GM12874 (cell line): ENCODE measurements around the gene SFMBT1.

Experiments used
- TF ChIP-seq, protein P1 (sequence below): IDR thresholded peaks from 2 replicates; pipeline ENCODE4 v1.5.1; 2011; ENCODE audit warnings: low read depth, mild to moderate bottlenecking, control low read depth, low read length, moderate library complexity; ENCODE audit not compliant: insufficient read depth

SFMBT1 gene

DNA sequence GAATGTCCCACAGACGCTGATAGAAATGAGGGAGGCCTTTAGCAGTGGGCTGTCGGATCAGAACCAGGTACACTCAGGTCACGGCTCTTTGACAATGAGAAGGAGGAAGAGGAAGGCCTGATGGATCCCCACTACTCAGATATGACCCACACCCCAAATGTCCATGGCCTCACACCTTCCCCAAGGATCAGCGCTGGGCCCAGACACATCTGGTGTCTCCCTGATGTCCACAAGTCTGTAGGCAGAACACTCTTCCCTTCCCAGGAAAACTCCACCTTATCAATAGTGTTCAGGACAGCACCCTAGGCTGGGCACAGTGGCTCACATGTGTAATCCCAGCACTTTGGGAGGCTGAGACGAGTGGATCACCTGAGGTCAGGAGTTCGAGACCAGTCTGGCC lies 33.3 kb upstream of the SFMBT1 start:
- TF ChIP-seq, protein P1, sequence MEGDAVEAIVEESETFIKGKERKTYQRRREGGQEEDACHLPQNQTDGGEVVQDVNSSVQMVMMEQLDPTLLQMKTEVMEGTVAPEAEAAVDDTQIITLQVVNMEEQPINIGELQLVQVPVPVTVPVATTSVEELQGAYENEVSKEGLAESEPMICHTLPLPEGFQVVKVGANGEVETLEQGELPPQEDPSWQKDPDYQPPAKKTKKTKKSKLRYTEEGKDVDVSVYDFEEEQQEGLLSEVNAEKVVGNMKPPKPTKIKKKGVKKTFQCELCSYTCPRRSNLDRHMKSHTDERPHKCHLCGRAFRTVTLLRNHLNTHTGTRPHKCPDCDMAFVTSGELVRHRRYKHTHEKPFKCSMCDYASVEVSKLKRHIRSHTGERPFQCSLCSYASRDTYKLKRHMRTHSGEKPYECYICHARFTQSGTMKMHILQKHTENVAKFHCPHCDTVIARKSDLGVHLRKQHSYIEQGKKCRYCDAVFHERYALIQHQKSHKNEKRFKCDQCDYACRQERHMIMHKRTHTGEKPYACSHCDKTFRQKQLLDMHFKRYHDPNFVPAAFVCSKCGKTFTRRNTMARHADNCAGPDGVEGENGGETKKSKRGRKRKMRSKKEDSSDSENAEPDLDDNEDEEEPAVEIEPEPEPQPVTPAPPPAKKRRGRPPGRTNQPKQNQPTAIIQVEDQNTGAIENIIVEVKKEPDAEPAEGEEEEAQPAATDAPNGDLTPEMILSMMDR: no peak

DNA sequence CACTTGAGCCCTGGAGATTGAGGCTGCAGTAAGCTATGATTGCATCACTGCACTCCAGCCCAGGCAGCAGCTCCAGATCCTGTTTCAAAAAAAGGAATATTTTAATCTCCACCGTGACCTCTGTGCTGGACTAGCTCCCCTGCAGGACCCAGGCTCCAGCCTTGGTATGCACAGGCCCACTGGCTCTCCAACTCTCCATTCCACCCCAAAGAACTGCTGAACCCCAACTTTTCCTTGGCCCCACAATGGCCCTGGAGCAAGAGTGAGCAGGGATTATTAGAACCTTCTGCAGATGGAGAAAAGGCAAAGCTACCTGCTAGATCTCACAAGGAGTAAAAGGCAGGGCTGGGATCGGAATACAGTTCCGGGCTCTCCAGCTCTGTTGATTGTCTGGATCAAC lies 32.8 kb upstream of the SFMBT1 start:
- TF ChIP-seq, protein P1: no peak

DNA sequence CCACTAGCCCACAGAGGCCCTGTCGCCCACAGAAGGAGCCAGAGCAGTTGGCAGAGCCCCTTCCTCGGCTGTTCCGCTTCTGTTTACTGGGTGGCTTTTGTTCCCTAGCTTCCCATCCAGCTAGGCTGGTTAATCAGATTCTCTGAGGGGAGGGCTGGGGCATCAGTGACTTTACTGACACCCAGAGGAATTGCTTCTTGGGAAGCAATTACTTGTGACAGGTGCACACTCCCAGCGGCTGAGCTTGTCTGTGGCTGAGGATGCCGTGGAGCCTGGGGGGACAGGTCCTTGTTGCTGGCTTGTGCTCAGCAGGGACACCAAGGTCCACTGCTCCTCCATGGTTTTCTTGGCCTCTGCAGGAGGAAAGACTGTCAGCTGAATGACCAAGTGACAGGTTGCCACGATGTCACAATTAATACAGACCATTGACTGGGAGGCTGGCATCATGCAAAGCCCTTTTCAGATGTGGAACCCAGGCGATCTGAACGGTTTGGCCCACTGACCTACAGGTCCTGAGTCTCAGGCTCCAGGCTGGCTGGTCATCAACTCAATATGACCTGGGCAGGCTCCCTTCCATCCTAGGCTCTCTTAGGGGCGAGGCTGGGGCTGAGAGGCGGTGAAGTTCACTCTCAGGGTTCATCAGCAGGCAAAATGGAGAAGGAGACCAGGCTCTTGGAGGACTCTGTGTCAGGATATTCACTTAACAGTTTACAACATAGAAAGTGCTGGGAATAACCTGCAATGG lies 31.8 kb upstream of the SFMBT1 start:
- TF ChIP-seq, protein P1: no peak

DNA sequence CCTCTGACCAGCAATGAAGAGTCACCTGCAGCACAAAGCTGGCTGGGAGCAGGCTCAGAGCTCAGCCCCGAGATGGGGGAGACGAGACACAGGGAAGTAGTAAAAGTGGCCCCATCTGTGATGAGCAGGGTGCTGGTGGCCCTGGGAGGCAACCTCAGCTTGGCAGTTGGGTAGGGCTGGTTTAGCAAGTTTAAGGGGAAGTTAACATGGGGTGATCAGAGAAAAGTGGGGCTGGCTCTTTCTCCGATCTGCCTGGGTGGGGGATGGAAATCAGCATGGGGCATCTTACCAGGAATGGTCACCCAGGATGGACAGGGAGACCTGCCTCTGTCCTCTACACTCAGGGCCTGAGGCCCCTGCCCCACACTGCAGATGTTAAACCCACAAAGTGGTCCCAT lies 29.9 kb upstream of the SFMBT1 start:
- TF ChIP-seq, protein P1: no peak

DNA sequence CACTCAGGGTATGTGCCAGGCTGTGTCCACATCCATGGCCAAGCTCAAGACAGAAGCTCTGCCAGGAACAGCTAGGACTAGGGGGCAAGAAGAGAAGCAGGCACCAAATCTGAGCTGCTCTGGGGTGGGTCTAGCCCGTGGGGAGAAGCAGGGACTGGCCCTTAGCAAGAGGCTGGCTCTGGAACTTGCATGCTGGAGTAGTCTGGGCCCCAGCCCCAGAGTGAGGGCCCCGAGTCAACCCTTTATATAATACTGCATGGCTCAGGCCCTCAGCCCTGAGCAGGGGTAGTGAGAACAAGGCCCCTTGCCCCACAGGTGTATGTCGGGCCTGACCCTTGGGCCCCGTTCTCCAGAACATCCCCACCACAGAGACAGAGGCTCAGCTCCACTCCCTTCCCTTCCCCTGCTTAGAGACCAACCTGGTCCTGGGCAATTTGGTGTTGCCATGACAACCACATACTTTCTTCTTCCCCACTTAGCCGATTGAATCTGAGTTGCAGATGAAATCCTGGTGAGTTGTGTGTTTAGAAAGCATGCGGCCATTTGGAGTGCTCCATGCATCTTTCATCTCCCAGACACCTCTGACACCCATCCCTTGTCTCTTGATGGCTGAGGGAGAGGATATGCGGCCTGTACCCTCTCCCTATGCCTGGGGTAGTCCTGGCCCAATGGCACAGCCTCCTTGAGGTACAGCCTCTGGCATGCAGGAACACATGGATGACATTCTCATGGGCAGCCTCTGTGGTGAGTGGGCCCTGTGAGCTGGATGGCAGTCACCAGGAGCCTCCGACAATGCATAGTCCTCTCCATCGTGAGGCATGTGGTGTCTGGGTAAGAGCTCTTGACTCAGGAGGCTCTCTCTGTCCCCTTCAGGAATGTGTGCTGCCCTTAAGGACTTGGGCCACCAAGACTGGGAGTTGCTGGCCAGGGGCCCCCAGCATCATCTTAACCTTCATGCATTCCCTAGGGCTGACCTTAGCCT lies 29.2 kb upstream of the SFMBT1 start:
- TF ChIP-seq, protein P1: no peak

DNA sequence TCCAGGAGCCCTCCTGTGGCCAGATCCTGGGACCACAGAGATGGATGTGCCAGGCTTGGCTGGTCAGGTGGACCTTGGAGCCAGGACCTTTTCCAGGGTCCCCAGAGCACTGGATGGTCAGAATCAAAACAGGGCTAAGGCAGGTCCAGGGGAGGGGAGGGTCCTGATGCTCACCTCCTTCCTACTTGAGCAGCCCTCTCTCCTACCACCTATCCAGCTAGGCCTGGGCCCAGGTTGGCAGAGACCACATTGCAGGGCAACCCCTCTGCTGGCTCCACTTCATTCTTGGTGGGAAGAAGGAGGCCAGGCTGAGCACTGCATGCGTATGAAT lies 28.5 kb upstream of the SFMBT1 start:
- TF ChIP-seq, protein P1: no peak

DNA sequence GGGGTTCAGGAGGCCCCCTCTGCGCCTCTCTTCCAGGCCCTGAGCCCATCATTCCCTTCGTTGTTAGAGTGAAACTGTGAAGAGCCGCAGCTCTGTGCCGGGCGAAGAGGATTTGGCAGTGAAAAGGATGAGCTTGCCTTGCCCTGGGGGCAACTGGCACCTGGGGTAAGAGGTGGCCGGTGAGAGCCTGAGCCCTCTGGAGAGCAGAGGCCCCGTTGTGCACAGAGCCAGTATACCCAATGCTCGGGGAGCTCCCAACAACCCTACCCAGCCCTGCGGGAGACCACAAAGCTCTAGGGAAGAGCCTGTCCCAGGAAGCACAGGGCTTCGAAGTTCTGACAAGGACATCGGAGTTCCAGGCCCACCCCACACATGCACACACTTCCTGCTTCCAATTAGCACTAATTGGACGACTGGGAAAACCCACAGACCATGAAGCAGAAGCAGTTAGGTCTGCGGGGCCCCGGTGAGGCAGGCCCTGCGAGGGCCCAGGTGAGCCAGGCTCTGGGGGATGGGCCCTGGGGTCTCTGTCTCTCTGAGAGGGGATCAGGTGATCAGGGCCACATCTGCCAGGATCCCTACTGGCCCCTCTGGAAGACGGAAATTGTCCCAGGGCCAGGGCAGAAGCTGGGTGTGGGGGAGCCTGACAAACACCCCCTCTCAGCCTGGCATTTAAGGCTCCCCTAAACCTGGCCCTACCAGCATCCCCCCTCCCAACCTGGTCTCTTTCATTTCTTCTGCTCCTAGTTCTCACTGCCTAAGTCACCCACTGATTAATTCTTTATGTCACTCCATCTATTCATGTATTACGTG lies 27.9 kb upstream of the SFMBT1 start:
- TF ChIP-seq, protein P1: no peak
